ENCODE results near the gene OPA1.

Gene OPA1

DNA sequence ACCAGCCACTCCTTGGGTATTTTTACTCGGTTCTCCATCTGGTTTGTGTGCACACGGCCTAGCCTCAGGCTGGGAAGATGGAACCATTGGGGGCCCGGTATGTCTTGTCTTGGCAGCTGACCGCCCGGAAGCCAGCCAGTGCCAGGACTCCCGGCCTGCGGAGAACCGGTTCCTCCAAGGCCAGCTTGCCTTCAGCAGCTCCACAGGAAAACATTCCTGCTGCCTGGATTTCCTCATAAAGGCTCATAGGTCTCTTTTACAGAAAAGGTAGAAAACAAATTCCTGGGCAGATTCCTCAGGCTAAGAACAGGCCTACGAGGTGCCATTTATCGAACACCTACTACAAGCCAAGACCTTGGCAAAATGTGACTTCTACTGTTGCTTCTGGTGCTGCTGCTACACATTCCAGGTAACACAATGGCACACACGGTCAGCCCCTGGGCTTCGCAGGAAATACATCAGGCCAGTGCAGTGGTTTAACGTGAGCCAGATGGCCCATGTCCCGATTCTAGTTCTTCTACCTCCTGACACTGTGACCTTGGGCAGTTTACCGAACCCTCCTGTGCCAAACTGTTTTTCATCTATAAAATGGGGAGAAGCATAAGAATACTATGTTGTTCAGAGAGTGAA, 141.8 kb downstream of the OPA1 start:
- in situ Hi-C loops (cut with MboI; ENCODE audit: low sequenced_read_pairs), result no loop called here

DNA sequence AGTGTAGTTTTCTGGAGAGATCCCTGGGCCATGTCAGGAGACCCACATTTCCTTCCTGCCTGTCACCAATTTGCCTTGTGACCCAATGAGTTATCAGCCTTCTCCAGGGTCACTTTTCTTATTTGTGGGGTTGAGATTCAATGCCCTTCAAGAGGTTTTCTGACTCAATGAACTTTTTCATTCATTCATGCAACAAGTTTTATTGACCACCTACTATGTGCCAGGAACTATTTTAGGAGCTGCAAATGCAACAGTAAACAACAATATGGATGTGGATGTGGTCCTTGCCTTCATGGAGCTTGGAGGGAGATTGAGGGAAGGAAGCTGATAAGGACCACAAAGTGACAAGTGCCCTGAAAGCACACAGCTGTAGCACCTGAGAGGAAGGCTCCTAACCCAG, 142.8 kb downstream of the OPA1 start:
- in situ Hi-C loops (cut with MboI; ENCODE audit: low sequenced_read_pairs), result no loop called here

DNA sequence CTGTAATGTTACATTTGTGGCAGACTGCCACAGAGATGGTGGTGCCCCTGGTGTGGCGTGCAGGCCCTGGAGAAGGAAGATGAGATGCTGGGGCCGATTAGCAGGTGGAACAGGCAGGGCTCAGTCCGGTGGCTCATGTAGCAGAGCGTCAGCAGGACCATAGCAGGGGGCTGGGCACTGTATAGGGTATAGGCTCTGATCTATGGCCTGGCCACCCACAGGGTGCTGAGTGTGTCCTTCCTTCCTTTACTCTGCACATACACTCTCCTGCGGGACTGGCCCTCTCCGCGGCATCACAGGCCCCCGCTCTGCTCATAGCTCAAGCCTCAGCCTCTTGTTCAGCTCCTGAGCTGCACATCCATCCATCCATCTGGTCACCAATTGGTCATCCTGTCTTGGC, 143.6 kb downstream of the OPA1 start:
- in situ Hi-C loops (cut with MboI; ENCODE audit: low sequenced_read_pairs), result no loop called here

DNA sequence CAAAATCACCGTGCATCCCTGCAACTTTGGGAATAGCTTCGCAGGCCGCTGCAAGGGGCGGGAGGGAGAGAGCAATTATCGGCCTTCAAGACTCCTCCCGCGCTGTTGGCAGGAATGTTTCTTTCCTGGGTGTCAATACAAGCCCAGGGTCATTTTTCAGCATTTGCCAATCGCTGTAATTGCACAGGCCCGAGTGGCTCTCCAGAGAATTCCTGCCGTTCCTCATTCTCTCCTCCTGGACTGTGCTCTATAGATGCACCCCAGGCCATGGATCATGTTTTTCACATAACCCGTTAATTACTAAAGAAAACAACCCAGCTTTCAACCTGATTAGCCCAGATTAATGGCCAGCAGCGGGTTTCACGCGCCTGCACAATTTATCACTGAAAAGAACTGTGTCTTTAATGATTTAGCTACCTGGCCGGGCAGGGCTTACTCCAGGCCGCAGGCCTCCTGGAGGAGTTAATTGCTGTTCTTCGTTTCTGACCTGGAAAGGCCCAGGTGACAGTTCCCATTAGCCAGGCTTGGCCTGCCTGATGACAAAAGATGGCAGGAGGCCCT, 144.3 kb downstream of the OPA1 start:
- in situ Hi-C loops (cut with MboI; ENCODE audit: low sequenced_read_pairs), result no loop called here

DNA sequence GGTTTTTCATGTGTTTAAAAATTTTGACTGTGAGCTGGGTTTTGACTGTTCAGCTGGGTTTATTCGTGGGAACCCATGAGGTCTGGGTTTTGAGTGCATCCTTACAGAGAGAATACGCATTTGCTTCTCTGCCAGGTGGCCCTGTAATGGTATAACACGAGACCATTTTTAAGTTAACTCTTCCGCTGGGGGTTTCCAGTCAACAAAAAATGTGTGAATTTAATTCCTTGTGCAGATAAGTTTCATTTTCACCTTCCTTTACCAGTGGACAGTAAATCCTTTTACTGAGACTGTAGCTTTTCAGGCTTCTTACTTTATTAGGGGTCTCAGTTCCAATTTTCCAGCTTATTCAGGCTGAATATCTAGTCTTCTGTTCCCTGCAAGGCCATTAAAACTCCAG, 149.6 kb downstream of the OPA1 start:
- in situ Hi-C loops (cut with MboI; ENCODE audit: low sequenced_read_pairs), result no loop called here

DNA sequence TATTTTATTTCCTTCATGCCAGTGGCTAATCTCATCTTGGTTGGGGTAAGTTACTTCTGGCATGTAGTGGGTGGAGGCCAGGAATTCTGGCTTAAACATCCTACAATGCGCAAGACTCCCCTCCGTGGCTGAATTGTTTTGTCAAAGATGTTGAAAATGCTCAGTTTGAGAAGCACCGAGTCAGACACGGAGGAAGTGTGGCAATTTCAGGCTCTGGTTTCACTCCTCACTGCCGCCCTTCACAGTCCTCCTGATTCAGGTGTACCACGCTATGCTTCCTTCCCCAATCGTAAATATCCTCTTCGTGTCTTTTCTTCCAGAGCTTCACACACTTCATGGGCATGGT, 150.7 kb downstream of the OPA1 start:
- in situ Hi-C loops (cut with MboI; ENCODE audit: low sequenced_read_pairs), result no loop called here

DNA sequence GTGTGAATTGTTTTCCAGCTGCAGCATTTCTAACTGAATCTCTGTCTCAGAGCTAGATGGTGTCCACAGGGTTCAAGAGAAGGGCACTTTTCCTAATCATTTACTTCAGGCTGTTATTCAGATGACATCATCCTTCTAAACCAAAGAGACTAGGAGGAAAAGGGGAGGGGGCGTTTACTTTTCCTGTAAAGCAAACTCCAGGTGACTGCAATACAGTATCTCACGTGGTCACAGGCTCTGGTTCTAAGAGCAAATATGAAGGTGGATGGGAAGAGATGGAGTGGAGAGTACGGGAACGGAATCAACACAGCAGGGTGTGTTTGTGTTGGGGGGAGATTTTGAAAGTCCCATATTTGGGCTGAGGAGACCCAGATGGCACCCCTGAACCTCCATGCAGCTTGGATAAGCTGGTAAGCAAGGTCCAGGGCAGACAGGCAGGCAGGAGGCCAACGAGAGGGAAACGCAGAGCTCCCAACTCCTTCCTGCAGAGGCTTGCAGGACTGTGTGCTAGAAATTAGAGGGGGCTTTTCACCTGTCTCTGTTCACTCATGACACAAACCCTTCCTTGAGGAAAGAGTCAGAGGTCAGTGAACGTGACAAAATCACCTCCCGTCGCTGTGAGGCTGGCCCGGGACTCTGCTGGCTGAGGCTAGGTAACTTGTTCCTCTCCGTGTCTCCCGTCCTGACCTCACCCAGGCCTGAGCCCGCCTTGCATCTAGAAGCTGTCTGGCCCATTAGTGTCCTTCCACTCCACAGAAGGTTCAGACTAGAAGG, 151.2 kb downstream of the OPA1 start:
- in situ Hi-C loops (cut with MboI; ENCODE audit: low sequenced_read_pairs), result no loop called here

DNA sequence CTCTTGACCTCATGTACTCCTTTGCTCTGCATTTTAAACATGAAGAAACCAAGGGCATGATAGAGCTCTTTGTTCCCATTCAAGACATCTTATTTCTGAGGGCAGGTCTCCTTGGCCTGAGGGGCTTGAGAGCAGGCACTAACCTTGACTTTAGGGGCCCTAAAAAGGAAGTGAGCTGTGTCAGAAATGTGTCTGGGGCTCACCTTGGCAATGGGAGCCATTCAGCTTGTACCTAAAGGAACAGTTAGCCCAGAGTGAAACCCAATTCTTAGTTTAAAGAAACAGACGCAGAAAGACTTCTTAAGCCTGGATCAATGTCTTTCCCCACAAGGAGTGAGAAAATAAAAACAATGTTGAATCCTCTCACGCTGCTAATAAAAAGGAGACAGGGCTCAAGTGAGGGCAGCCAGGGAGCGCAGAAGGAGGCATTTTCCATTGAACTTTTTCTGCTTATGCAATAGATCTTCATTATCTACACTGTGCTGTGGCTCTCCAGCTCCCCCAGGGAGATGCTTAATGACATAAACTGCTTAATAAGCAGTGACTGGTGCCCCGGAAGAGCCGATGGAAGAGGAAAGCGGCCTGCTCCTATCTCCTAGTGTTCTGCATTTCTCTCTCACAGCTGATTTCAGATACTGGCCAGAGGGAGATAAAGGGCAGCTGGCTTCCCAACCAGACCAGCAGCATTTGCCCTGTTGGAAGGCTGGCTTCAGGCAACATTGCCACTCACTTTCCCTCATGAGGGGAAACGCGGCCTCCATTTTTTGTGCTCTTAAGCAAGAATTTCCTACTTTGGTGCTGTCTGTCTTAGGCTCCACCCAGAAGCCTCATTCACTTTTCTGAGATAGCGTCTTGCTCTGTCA, 152.0 kb downstream of the OPA1 start:
- in situ Hi-C loops (cut with MboI; ENCODE audit: low sequenced_read_pairs), result no loop called here

DNA sequence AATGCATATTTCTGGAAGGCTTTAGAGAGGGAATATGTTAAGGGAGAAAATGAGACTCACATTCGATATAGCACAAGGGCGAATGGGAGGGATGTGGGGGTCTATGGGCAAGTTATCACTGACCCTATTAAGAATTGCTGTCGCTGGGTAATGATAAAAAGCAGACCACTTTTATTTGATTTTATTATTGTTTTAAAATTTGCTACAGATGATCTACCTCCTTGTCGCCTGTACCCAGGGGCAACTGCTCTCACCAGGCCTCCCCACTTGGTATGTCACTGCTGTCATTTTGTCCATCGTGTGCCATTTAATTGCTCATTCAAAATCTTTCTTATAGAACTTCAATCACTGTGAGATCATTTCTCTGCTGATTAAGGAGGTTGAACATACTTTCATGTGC, 153.8 kb downstream of the OPA1 start:
- in situ Hi-C loops (cut with MboI; ENCODE audit: low sequenced_read_pairs), result no loop called here

Measured in hTERT RPE-1 (cell line).